HG03469 (cell line): ENCODE results near the gene CSH2.
"Not testable (repeated sequence)": the region's sequence is repeated elsewhere in the genome, so short reads cannot be mapped to it uniquely, and the experiment has no call there.

Experiments used
- ATAC-seq: cut with Tn5 transposase; IDR thresholded peaks from one replicate; pipeline ENCODE4 v1.9.1; 2021; ENCODE audit warnings: mild to moderate bottlenecking, moderate library complexity, moderate number of reproducible peaks; ENCODE audit not compliant: unreplicated experiment

CSH2 gene

DNA sequence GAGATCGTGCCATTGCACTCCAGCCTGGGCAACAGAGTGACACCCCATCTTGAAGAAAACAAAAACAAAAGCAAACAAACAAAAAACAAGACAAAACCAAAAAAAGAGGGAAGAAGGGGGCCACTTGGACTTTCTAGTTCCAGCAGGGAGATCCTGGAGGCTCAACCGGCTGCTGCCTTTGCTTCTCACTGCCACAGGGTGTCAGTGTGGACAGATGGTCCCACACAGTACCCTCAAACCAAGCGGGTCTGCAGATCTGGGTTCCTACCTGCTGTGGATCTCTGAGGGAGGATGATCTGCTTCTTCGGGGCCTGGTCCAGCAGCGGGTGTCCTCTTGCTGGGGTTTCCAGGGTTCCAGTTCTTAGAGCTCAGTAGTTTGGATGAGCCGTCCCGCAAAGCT is 6.9 kb downstream of the CSH2 start:
- ATAC-seq, result not testable (repeated sequence)

DNA sequence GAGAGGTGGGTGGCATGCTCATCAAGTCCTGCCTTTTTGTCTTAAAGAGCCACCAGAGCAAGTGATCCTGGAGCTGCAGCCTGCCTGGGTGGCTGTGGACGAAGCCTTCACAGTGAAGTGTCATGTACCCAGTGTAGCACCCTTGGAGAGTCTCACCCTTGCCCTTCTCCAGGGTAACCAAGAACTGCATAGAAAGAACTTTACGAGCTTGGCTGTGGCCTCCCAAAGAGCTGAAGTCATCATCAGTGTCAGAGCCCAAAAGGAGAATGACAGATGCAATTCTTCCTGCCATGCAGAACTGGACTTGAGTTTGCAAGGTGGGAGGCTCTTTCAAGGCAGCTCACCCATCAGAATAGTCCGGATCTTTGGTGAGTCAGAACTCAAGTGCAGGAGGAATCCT is 14.2 kb downstream of the CSH2 start:
- ATAC-seq, result no peak

GRCh38 chr17:63856425-63856824 is 17.1 kb downstream of the CSH2 start:
- ATAC-seq, result not testable (repeated sequence)

DNA sequence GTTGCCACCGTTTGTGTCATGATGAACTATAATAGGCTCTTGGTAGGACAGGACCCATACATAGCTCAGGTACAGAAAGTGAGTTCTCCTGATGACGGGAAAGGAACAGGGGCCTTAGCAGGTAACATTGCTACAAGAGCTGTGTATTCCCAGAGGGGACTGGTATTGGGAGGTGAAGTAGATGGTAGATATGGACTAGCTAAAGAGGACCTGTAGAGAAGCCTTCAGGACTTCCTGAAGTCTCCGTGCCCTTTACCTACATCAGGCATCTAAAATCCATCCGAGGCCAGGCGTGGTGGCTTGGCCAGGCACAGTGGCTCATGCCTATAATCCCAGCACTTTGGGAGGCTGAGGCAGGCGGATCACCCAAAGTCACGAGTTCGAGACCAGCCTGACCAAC is 18.3 kb downstream of the CSH2 start:
- no peak for ATAC-seq

GRCh38 chr17:63854709-63855108 is 18.8 kb downstream of the CSH2 start:
- ATAC-seq, result no peak

- no peak for ATAC-seq
Observed at GRCh38 chr17:63853260-63853659, 20.2 kb downstream of the CSH2 start.

- no peak for ATAC-seq
Observed at GRCh38 chr17:63850401-63850800, 23.1 kb downstream of the CSH2 start.

GRCh38 chr17:63848834-63849689 is 24.4 kb downstream of the CSH2 start:
- ATAC-seq, result peak; percentile 57

DNA sequence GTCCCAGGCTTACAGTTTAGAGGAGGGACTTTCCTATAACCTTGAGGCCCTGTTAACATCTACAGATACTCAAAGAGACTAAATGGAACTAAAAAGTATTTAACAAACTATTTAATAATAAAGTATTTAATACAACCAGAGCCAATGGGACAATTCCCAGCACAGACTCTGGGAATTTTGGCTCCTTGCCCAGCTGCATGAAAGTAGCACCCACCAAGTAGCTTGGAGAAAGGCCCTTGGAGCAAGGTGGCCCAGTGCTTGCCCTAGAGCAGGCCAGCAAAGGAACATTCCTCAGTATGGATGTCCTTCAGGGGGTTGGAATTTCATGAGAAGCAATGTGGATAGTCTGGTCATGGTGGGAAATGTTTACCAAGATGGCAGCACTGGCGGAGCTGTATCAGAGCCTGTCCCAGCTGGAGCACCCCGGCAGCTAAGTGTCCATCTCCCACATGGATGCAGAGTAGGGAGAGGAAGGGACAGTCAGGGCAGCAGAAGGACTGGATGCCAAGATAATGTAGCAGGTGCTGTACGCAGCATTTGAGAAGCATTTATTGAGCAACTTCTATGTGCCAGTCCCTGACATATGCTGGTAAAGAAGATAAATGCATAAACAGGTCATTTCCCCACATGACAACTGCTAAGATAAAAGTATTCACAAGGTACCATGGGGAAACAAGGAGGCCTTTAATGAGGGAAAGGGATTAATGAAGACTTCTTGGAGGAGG is 25.8 kb downstream of the CSH2 start:
- ATAC-seq, result no peak

DNA sequence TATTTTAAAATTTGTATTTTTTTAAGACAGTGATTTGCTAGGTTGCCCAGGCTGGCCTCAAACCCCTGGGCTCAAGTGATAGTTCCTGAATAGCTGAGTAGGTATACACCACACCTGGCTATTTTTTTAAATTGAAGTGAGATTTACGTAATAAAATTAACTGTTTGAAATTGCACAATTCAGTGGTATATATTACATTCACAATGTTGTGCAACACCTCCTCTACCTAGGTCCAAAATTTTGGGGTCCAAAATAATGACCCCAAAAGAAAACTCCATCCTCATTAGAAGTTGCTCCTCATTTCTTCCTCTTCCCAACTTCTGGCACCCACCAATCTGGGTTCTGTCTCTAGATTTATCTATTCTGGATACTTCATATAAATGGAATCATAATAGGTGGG is 28.0 kb downstream of the CSH2 start:
- ATAC-seq, result no peak

DNA sequence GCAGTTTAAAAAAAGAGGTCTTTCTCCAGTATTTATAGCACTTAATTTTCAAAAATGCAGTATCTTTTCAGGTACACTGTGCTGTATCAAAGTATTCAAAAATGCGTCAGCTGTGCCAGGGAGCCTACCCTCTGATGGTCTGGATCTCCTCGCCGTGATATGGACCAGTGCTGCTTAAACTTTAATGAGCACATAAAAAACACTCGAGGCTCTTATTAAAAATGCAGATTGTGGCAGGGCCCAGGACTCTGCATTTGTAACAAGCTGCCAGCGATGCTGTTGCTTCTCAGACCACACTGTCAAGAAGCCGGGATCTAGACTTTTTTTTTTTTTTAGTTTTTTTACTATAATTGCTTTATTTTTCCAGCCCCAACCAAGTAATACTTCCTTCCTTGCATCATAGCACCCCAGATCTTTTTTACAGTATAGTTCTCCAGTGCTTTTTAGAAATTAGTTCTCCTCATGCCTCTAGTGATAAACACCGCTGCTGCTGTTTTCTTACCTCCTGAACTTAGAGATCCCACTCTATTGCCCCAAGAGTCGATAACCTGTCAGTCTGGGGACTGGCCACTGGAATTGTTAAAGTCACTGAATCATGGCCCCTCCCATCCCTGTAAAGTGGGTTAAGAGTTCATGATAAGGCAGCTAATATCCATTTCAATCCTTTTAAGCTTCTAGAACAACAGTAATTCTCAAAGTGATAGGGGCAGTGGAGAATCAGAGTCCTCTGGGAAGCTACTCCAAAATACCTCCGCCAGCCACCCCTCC is 29.4 kb downstream of the CSH2 start:
- ATAC-seq, result no peak

DNA sequence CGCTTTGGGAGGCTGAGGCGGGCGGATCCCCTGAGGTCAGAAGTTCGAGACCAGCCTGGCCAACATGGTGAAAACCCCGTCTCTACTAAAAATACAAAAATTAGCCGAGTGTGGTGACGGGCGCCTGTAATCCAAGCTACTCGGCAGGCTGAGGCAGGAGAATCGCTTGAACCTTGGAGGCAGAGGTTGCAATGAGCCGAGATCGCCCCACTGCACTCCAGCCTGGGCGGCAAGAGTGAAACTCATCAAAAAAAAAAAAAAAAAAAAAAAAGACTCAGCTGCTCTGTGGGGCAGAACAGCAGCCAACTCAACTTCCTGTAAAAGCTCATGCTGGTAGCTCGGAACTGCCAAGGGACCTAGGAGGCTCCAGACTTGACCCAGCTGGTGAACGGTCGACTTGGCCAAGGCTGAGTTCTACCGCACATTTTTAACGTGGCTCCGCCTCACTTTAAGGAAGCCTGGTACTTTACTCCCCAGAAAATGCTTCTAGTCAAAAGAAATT is 30.0 kb downstream of the CSH2 start:
- ATAC-seq, result not testable (repeated sequence)

DNA sequence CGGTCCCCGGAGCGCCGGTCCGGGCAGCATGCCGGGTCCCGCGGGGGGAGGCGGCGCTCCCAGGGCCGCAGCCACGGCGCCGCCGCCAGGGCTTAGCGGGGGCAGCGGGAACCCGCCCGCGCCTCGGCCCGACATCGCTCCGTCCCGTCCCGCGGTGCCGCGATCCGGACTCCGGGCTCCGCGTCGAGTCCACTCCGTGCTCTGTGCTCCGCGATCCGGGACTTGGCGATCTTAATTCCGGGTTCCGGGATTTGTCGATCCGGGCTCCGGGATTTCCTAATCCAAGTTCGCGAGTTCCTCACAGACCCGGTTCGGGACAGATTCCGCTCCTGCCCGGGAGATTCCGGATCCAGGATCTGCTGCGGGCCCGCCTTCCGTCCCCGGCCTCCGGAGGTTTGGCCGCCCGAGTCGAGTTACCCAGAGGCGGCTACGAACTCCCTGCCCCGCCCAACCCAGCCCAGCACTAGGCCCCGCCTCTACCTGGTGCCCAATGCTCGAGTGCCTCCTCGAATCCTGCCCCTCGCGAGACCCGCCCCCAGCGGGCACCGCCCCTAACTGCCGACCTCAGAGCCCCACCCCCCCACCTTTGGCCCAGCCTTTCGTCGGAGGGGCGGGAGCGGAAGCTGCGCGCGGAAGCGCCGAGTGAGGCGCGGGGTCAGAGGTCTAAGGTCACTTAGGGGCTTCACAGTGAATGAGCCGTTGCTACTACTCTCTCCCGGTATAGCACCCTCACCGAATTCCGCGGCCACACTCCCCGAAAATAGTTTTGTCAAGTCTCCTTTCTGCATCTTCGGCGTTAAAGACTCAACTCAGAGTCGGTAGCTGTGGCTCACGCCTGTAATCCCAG is 30.7 kb downstream of the CSH2 start, which contains the start of gene SMARCD2:
Gene SMARCD2 (minus strand): TSS at position 146 of the 847 bp plus-strand sequence. CDS start 11 bp downstream, at position 135.
- ATAC-seq, result peak; percentile 51

DNA sequence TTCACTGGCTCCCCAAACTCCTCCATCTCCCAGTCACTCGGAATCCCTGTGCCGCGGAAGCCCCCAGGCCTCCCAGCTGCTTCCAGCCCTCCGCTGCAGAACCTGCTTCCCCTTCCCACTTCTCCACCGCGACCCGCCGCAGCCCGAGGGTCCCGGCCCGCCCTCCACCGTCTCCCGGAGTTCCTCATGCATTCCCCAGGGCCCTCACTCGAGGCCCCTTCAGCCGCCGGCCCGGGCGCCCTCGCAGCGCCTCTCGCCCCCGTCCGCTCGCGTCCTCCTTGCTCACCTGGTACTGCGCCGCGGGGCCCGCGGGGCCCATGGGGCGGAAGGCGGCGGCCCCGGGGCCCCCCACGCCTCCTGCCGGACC is 31.3 kb downstream of the CSH2 start:
- peak; percentile 11 for ATAC-seq

- no peak for ATAC-seq
Observed at GRCh38 chr17:63841350-63842172, 31.9 kb downstream of the CSH2 start.

DNA sequence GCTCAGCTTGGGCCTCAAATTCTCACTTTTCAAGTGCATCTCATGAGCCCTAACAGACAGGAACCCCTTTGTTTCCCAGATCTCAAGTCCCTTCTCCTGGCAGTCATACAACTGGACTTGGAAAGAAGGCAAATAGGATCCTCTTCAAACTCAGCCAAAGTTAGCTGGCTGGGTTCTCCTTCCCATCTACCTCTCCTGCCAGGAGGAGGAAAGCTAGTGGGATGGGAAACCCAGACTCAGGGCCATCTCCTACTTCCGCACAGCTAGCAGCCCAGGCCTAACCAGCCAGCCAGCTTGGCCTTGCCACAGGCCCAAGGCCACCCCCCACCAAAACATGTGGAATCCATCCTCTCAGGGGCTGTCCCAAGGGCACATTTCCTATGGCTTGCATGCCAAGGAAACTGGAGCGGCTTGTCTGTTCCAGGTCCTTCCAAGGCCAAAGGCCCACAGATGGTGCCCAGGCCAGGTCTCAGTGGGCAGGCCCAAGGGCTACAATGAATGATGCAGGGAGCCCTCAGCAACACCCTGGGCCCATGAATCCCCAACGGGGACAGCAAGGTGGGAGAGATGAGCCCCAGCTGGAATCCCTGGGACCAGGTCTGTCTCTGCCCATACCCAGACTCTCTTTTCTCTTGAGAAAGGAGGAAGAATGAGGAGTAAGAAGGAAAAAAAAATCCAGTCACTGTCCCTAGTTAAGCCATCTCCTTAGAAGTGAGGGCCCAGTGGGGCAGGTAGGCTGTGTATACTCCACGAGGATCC is 32.7 kb downstream of the CSH2 start:
- ATAC-seq, result no peak

- no peak for ATAC-seq
Observed at GRCh38 chr17:63838631-63839171, 34.8 kb downstream of the CSH2 start.

DNA sequence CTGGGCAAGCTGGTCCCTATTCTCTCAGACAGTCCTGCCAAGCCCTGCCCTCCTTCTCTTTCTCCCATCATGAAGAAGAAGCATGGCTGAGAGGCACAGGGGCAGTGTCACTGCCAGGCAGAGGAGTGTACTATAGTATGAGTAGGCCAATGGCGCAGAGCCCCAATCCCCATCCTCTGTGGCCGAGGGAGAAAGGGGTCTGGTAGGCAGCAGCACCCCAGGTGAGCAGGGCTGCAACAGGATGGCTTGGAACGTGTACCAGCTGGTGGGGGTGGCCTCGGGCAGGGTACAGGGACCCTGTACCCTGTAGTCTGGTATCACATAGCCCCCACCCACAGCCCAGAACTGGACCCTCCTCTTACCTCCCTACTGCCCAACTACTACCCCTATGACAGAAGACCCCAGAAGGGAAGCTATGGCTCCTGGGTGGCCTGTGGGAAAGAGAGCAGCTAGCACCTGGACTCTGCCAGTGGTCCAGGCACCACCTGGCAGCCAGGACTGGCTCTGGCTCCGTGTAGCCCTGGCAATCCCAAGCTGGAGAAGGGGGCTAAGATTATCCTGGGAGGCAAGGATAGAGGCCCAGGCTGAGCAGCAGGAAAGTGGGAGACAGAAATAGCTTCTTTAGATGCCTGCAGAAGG is 35.4 kb downstream of the CSH2 start:
- no peak for ATAC-seq
